ENCODE data around the gene TEX51. TPM values are rescaled to one million over a fixed set of nuclear protein-coding genes. Genes with fewer than 3 reads are reported as not detected.

Gene TEX51
- total RNA-seq, 2 experiments from 2014 or later = not detected

GRCh38 chr2:126911111-126911796 is 12.6 kb downstream of the TEX51 start:
- ChIA-PET POLR2A (no interaction called here), CTCF (no interaction called here)

- POLR2A ChIA-PET = no interaction called here
Measured at GRCh38 chr2:126912201-126912600, 13.5 kb downstream of the TEX51 start.

DNA sequence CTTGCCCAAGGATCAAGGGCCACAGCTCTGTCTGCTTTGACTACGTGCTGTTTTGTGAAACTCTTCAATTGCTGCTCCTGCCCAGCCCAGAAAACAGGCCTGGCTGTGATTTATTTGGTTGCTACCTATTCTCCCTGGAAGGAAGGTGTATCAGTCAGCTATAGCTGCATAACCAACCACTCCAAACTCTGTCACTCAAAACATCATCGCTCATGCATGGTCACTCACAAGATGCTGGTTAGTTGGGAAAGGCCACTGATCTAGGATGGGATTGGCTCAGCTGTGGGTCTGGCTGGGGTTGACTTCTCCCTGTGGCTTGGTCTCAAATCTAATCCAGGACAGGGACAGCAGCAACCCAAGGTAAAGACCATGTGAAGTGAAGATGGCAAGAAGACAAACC is 14.6 kb downstream of the TEX51 start:
- POLR2A ChIA-PET = no interaction called here
- CTCF ChIA-PET = no interaction called here

More at GRCh38 chr2:126912201-126912600, 13.5 kb downstream of the TEX51 start:
- CTCF ChIA-PET = no interaction called here

DNA sequence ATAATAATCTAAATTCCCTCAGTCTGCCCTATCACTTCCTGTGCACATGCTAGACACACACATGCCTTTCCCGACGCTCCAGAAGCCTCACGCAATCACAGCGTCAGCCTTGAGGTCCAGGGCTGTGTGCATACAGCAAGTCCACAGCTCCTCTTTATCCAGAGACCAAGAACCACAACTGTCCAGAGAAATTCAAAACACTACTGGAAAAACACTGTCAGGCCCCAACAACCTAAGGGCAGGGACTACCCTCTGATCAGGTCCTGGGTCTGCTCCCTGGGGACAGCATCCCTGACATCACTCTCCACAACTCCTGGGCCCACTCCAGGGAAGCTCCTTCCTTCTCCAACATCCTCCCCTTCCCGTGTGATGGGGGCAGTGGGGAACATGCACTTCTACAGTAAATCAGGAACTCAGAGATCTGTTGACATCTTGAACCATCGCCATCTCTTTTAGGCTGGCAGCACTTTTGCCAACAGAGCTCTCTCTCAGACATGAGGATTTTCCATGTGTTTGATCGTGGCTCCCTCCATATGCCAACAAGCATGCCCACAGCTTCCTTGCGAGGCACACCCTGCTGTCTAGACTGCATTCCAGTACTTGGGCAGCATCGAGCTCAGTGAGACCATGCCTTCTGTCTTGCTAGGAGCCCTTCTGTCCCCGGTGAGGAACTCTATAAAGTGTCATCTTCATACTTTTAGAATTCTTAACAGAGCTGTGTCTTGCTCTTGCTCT is 15.4 kb downstream of the TEX51 start:
- CTCF ChIA-PET = no interaction called here
- POLR2A ChIA-PET = no interaction called here

GRCh38 chr2:126914811-126915500 is 16.3 kb downstream of the TEX51 start:
- POLR2A ChIA-PET = no interaction called here
- CTCF ChIA-PET = no interaction called here

DNA sequence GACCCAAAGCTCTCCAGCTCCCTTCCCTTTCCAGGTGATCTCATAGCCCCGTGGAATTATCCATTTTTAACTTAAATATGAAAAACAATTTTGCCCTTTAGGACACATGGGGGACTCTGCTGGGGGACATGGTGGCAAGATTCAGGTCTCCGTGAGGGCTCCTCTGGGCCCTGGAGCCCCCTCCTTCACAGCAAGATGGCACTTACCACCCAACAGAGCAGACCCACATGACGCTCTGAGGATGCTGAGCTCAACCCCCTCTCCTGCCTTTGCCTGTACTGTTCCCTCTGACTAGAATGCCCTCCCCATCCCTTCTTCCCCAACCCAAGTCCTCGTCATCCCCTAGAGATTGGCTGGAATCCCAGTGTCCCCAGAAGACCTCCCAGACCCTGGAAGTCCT is 17.2 kb downstream of the TEX51 start:
- ChIA-PET CTCF (no interaction called here), POLR2A (no interaction called here)

DNA sequence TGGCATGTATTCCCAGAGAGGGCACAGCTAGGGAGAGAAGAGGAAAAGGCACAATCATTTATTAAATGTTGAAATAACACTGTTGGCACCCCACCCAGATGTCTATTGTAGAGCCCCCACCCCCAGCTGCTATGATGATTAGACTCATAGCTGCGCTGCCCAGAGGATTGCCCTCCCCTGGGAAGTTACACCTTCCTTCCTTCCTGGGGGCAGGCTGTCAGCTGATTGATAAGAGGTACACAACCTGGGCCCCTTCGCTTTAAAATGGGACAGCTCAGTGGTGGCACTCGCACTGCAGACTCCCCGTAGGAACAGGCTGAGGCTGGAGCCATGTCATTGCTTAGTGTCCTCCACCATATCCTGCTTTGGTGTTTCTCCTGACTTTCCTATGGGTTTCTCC is 18.1 kb downstream of the TEX51 start:
- CTCF ChIA-PET = no interaction called here
- POLR2A ChIA-PET = no interaction called here

DNA sequence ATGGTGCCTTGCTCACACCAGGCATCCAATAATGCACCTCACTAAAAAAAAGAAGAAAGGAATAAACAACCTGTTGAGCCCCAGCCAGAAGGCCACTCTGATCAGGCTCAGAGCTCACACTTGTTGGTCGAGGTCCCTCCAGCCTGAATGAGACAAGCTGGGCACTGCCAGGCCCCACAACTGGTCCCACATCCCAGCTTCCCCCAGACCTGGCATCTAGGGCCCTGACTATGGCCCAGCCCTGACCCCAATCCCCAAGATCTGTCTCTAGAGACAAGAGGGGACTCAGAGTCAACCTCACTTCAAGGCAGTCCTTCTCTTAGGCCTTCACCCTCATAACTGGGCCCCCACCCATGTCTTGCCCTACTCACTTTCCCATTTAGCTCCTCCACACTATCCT is 22.4 kb downstream of the TEX51 start:
- ChIA-PET POLR2A (no interaction called here), CTCF (no interaction called here)

DNA sequence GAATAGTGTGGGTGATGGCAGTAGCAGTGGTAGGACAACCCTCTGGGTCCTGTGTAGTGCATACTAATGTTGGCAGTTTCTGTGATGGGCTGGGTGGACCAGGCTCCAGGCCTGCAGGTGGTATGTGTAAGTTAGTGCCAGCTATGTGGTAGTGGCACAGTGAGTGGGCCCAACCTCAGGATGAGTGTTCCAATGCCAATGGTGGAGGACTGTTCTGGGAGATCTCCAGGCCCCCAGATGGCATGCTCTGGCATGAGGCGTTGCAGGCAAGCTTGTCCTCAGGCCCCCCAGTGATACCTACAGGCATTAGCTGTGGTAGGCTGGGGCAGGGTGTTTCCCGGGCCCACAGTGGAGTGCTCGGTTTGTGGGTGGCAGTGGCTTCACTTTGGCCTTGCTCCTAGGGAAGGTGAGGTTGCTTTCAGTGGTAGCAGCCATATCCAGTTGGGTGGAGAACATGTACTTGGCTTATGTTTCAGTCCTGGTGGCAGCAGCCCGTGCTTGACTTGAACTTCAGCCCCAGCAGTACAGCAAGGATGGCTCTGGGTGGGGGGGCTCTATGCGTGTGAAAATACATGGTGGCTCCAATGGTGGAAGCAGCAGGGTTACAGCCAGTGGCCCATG is 32.4 kb downstream of the TEX51 start:
- POLR2A ChIA-PET = no interaction called here

GRCh38 chr2:126932529-126932928 is 33.8 kb downstream of the TEX51 start:
- CTCF ChIA-PET = no interaction called here
- POLR2A ChIA-PET = no interaction called here

More for the DNA sequence above, 32.4 kb downstream of the TEX51 start:
- CTCF ChIA-PET = no interaction called here

DNA sequence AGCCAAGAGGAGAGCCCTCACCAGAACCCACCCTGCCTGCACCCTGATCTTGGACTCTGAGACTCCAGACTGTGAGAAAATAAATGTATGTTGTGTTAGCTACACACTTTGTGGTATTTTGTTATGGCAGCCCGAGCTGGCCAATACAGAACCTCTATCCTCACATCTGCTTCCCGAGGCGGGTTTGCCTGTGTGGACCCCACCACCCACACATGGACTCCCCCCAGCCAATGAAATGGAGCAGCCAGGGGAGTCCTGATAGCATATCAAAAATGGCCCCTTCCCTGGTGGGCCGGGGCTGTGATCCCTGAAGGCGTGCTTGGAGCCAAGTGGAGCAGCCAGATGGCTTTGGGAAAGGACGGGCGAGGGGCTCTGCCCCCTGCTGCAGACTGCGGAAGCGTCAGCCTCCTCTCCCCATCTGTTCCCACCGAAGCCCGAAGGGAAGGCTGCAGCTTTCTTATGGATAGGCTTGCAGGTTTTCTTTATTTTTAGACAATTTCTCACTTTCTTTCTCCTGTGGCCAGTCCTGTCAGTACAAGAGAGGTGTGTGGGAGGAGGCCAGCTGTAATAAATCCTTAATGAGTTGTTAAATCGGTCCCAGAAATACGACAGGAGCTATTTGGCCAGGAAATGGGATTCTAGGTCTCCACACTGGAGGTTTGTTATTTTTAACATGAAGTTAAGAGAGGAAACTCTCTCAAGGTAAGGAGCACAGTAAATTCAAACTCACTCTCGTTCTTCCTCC is 34.4 kb downstream of the TEX51 start:
- POLR2A ChIA-PET = no interaction called here
- CTCF ChIA-PET = no interaction called here

GRCh38 chr2:126933711-126934091 is 35.0 kb downstream of the TEX51 start:
- ChIA-PET POLR2A (no interaction called here), CTCF (no interaction called here)

GRCh38 chr2:126934809-126935208 is 36.1 kb downstream of the TEX51 start:
- CTCF ChIA-PET = no interaction called here
- POLR2A ChIA-PET = no interaction called here

DNA sequence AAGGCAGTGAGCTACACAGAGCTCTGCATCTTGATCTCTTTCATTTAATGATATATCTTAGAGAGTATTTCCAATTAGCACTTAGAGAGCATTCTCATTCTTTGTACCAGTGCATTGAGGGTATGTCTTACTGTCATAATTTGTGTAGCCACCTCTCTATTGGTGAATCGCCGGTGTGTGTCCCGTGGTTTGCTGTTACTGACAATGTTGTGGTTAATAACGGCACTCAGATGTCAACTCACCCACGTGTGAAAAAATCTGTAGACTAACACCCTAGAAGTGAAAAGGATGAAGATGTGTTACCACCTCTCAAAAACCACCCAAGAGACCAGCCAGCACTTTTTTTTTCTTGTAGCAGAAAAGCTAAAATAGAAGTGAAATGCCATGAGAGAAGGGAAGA is 37.1 kb downstream of the TEX51 start:
- POLR2A ChIA-PET = no interaction called here
- CTCF ChIA-PET = no interaction called here

GRCh38 chr2:126936219-126936723 is 37.6 kb downstream of the TEX51 start:
- ChIA-PET POLR2A (no interaction called here), CTCF (no interaction called here)

DNA sequence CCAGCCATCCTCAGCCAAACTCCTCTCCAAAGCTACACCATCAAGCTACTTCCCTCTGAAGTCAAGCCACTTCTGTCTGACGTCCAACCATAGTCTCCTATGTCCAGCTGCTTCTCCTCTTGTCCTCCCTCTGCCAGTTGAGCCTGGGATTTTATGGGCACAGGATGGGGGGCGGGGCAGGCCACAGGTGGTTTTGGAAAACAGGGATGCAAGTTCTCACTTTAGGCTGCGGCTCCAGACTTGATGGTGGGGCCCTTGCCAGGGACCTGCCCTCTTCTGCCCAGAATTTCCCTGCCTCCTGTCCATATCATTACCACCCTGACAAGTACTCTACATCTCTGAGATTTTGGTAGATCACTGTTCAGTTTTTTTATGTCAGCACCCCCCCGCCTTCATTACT is 41.6 kb downstream of the TEX51 start:
- POLR2A ChIA-PET = no interaction called here
- CTCF ChIA-PET = no interaction called here

- POLR2A ChIA-PET = no interaction called here
- CTCF ChIA-PET = no interaction called here
Measured at GRCh38 chr2:126942427-126943203, 43.9 kb downstream of the TEX51 start.

GRCh38 chr2:126943612-126944348 is 45.1 kb downstream of the TEX51 start:
- POLR2A ChIA-PET = no interaction called here

GRCh38 chr2:126945118-126945517 is 46.4 kb downstream of the TEX51 start:
- ChIA-PET POLR2A (no interaction called here), CTCF (no interaction called here)

More at GRCh38 chr2:126943612-126944348, 45.1 kb downstream of the TEX51 start:
- CTCF ChIA-PET = no interaction called here

All from activated CD8-positive, alpha-beta memory T cell treated with anti-CD3 and anti-CD28 coated beads for 36 hours (primary cell).